HL-60 (cell line): ENCODE measurements around the gene CFAP299.

Source experiments
- POLR2AphosphoS5 ChIP-seq: IDR thresholded peaks from 2 replicates; pipeline ENCODE4 v1.6.1; 2012; ENCODE audit warnings: low read depth
- SPI1 ChIP-seq: IDR thresholded peaks from 2 replicates; pipeline ENCODE4 v1.6.1; 2012; ENCODE audit warnings: low read depth, mild to moderate bottlenecking, borderline replicate concordance
- TF ChIP-seq, protein P1 (sequence below): IDR thresholded peaks from one replicate; pipeline ENCODE4 v1.5.1; 2011; ENCODE audit warnings: low read length, control low read depth, inconsistent platforms; ENCODE audit not compliant: insufficient read depth
- TF ChIP-seq, protein P2 (sequence below): IDR thresholded peaks from 2 replicates; pipeline ENCODE4 v1.6.1; 2012; ENCODE audit warnings: low read depth; ENCODE audit not compliant: insufficient replicate concordance

DNA sequence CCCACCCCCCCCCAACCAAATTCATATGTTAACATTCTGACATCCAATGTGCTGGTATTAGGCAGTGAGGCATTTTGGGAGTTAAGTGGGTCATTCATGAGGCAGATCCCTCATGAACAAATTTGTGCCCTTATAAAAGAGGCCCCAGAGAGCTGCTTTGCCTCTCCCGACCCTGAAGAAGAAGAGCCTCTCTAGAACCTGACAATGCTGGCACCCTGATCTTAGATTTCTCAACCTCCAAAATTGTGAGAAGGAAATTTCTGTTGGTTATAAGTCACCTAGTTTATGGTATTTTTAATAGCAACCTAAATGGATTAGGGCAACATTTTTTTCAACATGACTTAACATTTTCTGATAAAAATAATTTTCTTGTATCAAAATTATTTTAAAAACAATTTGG is 296.3 kb downstream of the CFAP299 start:
- TF ChIP-seq POLR2AphosphoS5 (no peak), SPI1 (no peak)
- TF ChIP-seq, protein P1, sequence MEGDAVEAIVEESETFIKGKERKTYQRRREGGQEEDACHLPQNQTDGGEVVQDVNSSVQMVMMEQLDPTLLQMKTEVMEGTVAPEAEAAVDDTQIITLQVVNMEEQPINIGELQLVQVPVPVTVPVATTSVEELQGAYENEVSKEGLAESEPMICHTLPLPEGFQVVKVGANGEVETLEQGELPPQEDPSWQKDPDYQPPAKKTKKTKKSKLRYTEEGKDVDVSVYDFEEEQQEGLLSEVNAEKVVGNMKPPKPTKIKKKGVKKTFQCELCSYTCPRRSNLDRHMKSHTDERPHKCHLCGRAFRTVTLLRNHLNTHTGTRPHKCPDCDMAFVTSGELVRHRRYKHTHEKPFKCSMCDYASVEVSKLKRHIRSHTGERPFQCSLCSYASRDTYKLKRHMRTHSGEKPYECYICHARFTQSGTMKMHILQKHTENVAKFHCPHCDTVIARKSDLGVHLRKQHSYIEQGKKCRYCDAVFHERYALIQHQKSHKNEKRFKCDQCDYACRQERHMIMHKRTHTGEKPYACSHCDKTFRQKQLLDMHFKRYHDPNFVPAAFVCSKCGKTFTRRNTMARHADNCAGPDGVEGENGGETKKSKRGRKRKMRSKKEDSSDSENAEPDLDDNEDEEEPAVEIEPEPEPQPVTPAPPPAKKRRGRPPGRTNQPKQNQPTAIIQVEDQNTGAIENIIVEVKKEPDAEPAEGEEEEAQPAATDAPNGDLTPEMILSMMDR = no peak
- TF ChIP-seq, protein P2, sequence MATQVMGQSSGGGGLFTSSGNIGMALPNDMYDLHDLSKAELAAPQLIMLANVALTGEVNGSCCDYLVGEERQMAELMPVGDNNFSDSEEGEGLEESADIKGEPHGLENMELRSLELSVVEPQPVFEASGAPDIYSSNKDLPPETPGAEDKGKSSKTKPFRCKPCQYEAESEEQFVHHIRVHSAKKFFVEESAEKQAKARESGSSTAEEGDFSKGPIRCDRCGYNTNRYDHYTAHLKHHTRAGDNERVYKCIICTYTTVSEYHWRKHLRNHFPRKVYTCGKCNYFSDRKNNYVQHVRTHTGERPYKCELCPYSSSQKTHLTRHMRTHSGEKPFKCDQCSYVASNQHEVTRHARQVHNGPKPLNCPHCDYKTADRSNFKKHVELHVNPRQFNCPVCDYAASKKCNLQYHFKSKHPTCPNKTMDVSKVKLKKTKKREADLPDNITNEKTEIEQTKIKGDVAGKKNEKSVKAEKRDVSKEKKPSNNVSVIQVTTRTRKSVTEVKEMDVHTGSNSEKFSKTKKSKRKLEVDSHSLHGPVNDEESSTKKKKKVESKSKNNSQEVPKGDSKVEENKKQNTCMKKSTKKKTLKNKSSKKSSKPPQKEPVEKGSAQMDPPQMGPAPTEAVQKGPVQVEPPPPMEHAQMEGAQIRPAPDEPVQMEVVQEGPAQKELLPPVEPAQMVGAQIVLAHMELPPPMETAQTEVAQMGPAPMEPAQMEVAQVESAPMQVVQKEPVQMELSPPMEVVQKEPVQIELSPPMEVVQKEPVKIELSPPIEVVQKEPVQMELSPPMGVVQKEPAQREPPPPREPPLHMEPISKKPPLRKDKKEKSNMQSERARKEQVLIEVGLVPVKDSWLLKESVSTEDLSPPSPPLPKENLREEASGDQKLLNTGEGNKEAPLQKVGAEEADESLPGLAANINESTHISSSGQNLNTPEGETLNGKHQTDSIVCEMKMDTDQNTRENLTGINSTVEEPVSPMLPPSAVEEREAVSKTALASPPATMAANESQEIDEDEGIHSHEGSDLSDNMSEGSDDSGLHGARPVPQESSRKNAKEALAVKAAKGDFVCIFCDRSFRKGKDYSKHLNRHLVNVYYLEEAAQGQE = no peak
